ENCODE measurements around the gene DGCR8.

DNA sequence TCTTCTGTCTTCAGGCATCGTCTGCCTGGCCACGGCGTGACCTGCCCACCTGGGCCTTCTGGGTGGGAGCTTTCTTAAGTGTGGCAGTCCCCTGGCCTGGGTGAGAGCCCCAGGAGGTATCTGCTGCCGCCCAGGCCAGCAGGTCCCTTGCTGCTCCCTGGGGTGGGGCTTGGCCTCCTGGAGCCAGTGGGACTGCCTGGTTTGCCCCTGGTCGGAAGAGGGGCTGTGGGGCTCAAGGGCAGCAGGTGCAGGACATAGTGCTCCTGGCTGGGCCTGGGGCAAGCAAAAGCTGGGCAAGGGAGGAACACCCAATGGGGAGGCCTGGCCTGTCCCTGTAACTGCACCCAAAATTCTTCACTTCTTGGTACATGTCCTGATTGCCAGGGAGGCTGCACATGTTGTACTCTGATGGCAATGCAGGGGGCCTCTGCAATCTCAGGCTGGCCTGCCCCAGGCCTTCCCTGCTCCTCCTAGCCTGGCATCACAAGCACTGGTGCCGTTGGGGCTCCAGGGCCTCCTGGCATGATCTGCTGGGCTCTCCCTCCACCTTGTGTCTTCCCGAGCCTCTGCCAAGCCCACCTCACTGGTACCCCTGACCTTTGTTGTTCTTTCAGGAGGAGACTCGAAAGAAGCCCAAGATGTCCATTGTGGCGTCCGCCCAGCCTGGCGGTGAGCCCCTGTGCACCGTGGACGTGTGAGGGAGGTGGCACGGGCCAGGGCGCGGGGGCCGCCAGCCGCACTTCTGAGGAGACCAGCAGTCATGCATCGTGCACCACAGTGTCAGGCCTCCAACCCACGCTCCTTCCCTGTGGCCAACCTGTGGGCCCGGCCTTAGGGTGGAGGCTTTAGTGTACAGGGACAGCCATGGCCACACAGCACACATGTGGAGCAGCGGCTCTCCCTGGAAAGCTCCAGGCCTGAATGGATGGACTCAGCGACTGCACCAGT, 29.6 kb downstream of the DGCR8 start:
- TF ChIP-seq POLR2AphosphoS5 (IDR thresholded peaks at IDR 0.05) = peak; percentile 10 to 70 (median 40)
- TF ChIP-seq POLR2A (IDR thresholded peaks at IDR 0.05) = no peak

Measured in spleen (tissue), 3 donors.